AG04450 (cell line): ENCODE measurements around the gene SLX9. TPM values are rescaled to one million over a fixed set of nuclear protein-coding genes. Genes with fewer than 3 reads are reported as not detected.

Experiments used
- CTCF ChIA-PET: fragments of 300-600, 350-600 bp; formaldehyde crosslinking; extraction: SDS; loops from one replicate; lab custom pipeline; 2022; ENCODE audit warnings: antibody characterized with exemption, inconsistent platforms; lab: Charles Lee
- POLR2A ChIA-PET: fragments of 350-600 bp; formaldehyde crosslinking; extraction: SDS; loops from one replicate; lab custom pipeline; 2021; ENCODE audit warnings: antibody characterized with exemption, inconsistent platforms; lab: Yijun Ruan, JAX
- DNase-seq: peaks from one replicate; pipeline ENCODE4 v3.0.0-alpha.2; 2011; ENCODE audit warnings: low read depth, low spot score
- H3K27ac ChIP-seq: one replicate; pipeline ENCODE4 v1.5.1; 2012; ENCODE audit warnings: low read depth, low read length, control low read depth
- H3K27me3 ChIP-seq: one replicate; pipeline ENCODE4 v1.6.0; 2012; ENCODE audit warnings: low read length; ENCODE audit not compliant: control insufficient read depth, insufficient read depth
- H3K4me3 ChIP-seq: 2 replicates; pipeline ENCODE4 v1.5.1; 2011; ENCODE audit warnings: mild to moderate bottlenecking, low read depth, low read length, control low read depth
- H3K9me3 ChIP-seq: 2 replicates; pipeline ENCODE4 v1.5.1; 2012; ENCODE audit warnings: low read length; ENCODE audit not compliant: control insufficient read depth, insufficient read depth
- CTCF ChIP-seq: IDR thresholded peaks from 2 replicates; pipeline ENCODE4 v1.5.1; 2011; ENCODE audit warnings: low read depth, low read length, control low read depth, inconsistent platforms
- polyA plus RNA-seq: library from polyadenylated mRNA; depleted of rRNA; stranded (reverse); fragments of >200 nt; gene quantifications from 2 replicates; pipeline ENCODE4 v1.2.3, GENCODE V29; 2011

The SLX9 gene
- polyA plus RNA-seq, 1 experiment, result 11.4 TPM

- ChIA-PET CTCF (interaction anchor here (12.7 kb wide), 1 partner anchor 186 kb away, joined by 202 read pairs; no protein-coding TSS in a partner anchor), POLR2A (no interaction called here)
- peaks cover 4% of the 10 kb centered on the region; the same call in 1 of the 2 replicates for H3K9me3 ChIP-seq
- H3K27ac ChIP-seq, result no peak overlapping the region
- DNase-seq, result no peak
- H3K27me3 ChIP-seq, result no peaks in the 10 kb centered on the region
- TF ChIP-seq CTCF, result no peak
- no peak overlapping the region for H3K4me3 ChIP-seq
Measured at GRCh38 chr21:44953628-44954021, 13.8 kb downstream of the SLX9 start.

GRCh38 chr21:44954281-44954771 lies 14.5 kb downstream of the SLX9 start:
- Histone ChIP-seq H3K27ac (no peak overlapping the region), H3K4me3 (no peak overlapping the region), H3K9me3 (peaks cover 4% of the 10 kb centered on the region; the same call in 1 of the 2 replicates), H3K27me3 (no peaks in the 10 kb centered on the region)
- ChIA-PET POLR2A (no interaction called here), CTCF (interaction anchor here (12.7 kb wide), 1 partner anchor 185 kb away, joined by 202 read pairs; no protein-coding TSS in a partner anchor)
- no peak for TF ChIP-seq CTCF
- no peak for DNase-seq

- no peak for TF ChIP-seq CTCF
- Histone ChIP-seq H3K4me3 (no peak overlapping the region), H3K9me3 (peaks cover 4% of the 10 kb centered on the region; the same call in 1 of the 2 replicates), H3K27me3 (no peaks in the 10 kb centered on the region), H3K27ac (no peak overlapping the region)
- CTCF ChIA-PET, result interaction anchor here (12.7 kb wide), 1 partner anchor 184 kb away, joined by 202 read pairs; no protein-coding TSS in a partner anchor
- POLR2A ChIA-PET, result interaction anchor here (0.6 kb wide), 1 partner anchor 253 kb away, joined by 4 read pairs; no protein-coding TSS in a partner anchor
- no peak for DNase-seq
Measured at GRCh38 chr21:44955141-44955797, 15.4 kb downstream of the SLX9 start.

GRCh38 chr21:44955798-44956175 lies 16.0 kb downstream of the SLX9 start:
- ChIA-PET CTCF (interaction anchor here (12.7 kb wide), 1 partner anchor 184 kb away, joined by 202 read pairs; no protein-coding TSS in a partner anchor), POLR2A (no interaction called here)
- TF ChIP-seq CTCF, result no peak
- no peak overlapping the region for H3K4me3 ChIP-seq
- no peaks in the 10 kb centered on the region for H3K27me3 ChIP-seq
- no peak overlapping the region for H3K27ac ChIP-seq
- peaks cover 4% of the 10 kb centered on the region; the same call in 1 of the 2 replicates for H3K9me3 ChIP-seq
- DNase-seq, result no peak
